Aorta (tissue), 5 donors: Measurements from ENCODE around the gene MTHFD1. TPM values are rescaled to one million over a fixed set of nuclear protein-coding genes. Genes with fewer than 3 reads are reported as not detected.

Experiments
- ATAC-seq: fragments of 200-7000 bp; cut with Tn5 transposase; one replicate; pipeline ENCODE4 v1.9.1; 2022; ENCODE audit warnings: moderate library complexity; ENCODE audit not compliant: low FRiP score
- DNase-seq, 2 donors: peaks; one replicate each; pipeline ENCODE4 v3.0.0-alpha.2; 2020
- H3K27ac ChIP-seq, 2 donors: one replicate each; pipeline ENCODE4 v1.5.1; 2013; ENCODE audit warnings: low read length in 2 of 2, mild to moderate bottlenecking in 2 of 2, moderate library complexity in 2 of 2, control low read depth in 1 of 2, inconsistent platforms in 1 of 2, low read depth in 1 of 2
- H3K27me3 ChIP-seq, 2 donors: one replicate each; pipeline ENCODE4 v1.6.1; 2013; ENCODE audit warnings: control low read depth in 1 of 2, low read length in 1 of 2, mild to moderate bottlenecking in 1 of 2, moderate library complexity in 1 of 2; ENCODE audit not compliant: insufficient read depth in 2 of 2, control insufficient read depth in 1 of 2
- H3K36me3 ChIP-seq, 2 donors: one replicate each; pipeline ENCODE4 v1.6.1; 2013; ENCODE audit warnings: control low read depth in 1 of 2, low read length in 1 of 2, mild to moderate bottlenecking in 1 of 2; ENCODE audit not compliant: insufficient read depth in 2 of 2, control insufficient read depth in 1 of 2
- H3K4me1 ChIP-seq, 2 donors: one replicate each; pipeline ENCODE4 v1.6.1; 2013; ENCODE audit warnings: low read length in 2 of 2, control low read depth in 1 of 2, mild to moderate bottlenecking in 1 of 2, moderate library complexity in 1 of 2; ENCODE audit not compliant: insufficient read depth in 2 of 2, control insufficient read depth in 1 of 2
- H3K4me3 ChIP-seq, 2 donors: one replicate each; pipeline ENCODE4 v1.5.1; 2013; ENCODE audit warnings: low read length in 2 of 2, control low read depth in 1 of 2, mild to moderate bottlenecking in 1 of 2
- H3K9me3 ChIP-seq: one replicate; pipeline ENCODE4 v1.6.1; 2013; ENCODE audit warnings: mild to moderate bottlenecking, low read length; ENCODE audit not compliant: control insufficient read depth
- whole genome bisulfite sequencing, 2 donors: extraction: QIAGEN DNeasy Blood & Tissue Kit; methylation state at CpG; one replicate each; pipeline ENCODE4 v1.1.7; 2013; 5-methylcytosine and 5-hydroxymethylcytosine counted together
- intact Hi-C, 2 donors: fragments of 100-400 bp; cut with DNase I; formaldehyde crosslinking; loops; one replicate each; pipeline versions ENCODE4 v1.14.2 to v1.15.0; 2022
- long read RNA-seq, 2 donors: library from polyadenylated mRNA; unstranded; transcript quantifications; one replicate each; pipeline ENCODE4 v2.0.0, GENCODE V29; 2020 to 2021
- polyA plus RNA-seq, 2 donors: library from polyadenylated mRNA; stranded (reverse); fragments of 200-250 nt; gene quantifications; one replicate each; pipeline ENCODE4 v1.2.3, GENCODE V29; 2013
- total RNA-seq, 2 donors: library from RNA; stranded (reverse); fragmentation: NEBNext Ultra II Directional; extraction: Animal tissue kit (Norgen Biotek cat#: 25700); gene quantifications; one replicate each; pipeline ENCODE4 v1.2.1, GENCODE V29; 2021
- donor health status: healthy with polysubstance abuse.
- donor health status: Bipolar disorder and iron deficiency.
- donor health status: DM: no; HTN: no; CAD: no.
- donor health status: DM: no; HTN: no; CAD: no.
- donor health status: DM: yes; HTN: yes; CAD: no.

MTHFD1 gene
- total RNA-seq (10 to 100 TPM; 39.4 to 44.6 TPM), polyA plus RNA-seq (10 to 100 TPM; 12.0 to 28.9 TPM)
- long read RNA-seq, donor 1, transcript MTHFD1-201 (28 exons, 3,136 nt) = major isoform, 64 of 102 reads
- long read RNA-seq, donor 1, partial matches to known transcripts = 16 of 102 reads
- long read RNA-seq, donor 1, other reads (novel, unspliced or antisense) = 22 of 102 reads
- long read RNA-seq, donor 2, transcript MTHFD1-201 (28 exons, 3,136 nt) = major isoform, 16 of 38 reads
- long read RNA-seq, donor 2, partial matches to known transcripts = 11 of 38 reads
- long read RNA-seq, donor 2, other reads (novel, unspliced or antisense) = 11 of 38 reads

- H3K4me1 ChIP-seq = no peaks in the 10 kb centered on the region
- 0 to 1% methylated on average over 55 to 58 of the region's 58 CpGs for WGBS, 2 donors
- no peaks in the 10 kb centered on the region for H3K9me3 ChIP-seq
- no peaks in the 10 kb centered on the region for H3K36me3 ChIP-seq
- H3K27me3 ChIP-seq = no peaks in the 10 kb centered on the region
- intact Hi-C loops = loop anchor here in 1 of 2 donors (5.0 kb wide), 2 partner anchors 46 to 114 kb away; partner anchors contain the start of genes ZBTB1 and ZBTB25
- peak within 1 kb of the TSS; percentile 47 to 54 for H3K27ac ChIP-seq
- ATAC-seq (peak; percentile 96), DNase-seq (peak; percentile 100)
- peak within 1 kb of the TSS; percentile 36 to 74 for H3K4me3 ChIP-seq
Observed at GRCh38 chr14:64387782-64388532, at the start of gene MTHFD1. Gene MTHFD1, plus strand, starts transcription at chr14:64388353. Its CDS starts 75 bp downstream, at chr14:64388428.

DNA sequence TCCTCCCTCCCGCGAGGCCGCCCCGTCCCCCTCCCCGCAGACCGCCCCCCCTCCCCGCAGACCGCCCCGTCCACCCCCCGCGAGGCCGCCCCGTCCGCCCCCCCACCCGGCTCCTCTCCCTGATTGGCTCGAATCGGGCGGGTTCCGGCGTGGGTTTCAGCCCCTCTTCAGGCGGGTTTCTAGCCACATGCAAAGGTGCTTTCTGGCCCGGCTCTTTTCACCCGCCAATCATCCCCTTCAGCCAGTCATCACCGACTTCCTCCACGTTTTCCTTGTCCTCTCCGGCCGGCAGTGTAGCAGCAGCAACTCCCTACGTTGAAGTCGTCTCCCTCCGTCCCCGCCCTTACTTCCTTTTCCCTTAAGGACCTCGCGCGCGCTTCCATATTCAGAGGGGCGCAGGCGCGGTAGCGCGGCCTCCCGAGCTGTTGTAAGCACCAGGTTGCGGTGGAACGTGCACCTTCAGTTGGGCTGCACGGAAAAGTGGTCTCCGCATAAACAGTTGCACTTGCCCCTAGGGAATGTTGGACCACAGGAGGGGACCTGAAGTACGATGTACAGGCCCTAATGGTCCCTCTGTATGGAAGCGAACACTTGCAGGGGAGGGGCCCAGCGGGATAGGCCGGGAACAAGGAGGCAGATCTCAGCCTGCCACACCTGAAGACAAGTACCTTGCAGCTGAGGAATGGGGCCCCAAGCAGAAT lies 49.4 kb upstream of the MTHFD1 start:
- Histone ChIP-seq H3K27ac (peak overlapping the region in 1 of 2 donors; percentile 71), H3K4me3 (peak overlapping the region; percentile 47 to 51), H3K4me1 (no peaks in the 10 kb centered on the region), H3K36me3 (no peaks in the 10 kb centered on the region), H3K27me3 (no peaks in the 10 kb centered on the region), H3K9me3 (no peaks in the 10 kb centered on the region)
- peak; percentile 94 for ATAC-seq
- peak; percentile 95 to 97 for DNase-seq
- intact Hi-C loops = loop anchor here in 1 of 2 donors (2.0 kb wide), 1 partner anchor 128 kb away; no protein-coding TSS in a partner anchor
- WGBS, 2 donors = 1 to 2% methylated on average over 28 to 49 of the region's 49 CpGs

DNA sequence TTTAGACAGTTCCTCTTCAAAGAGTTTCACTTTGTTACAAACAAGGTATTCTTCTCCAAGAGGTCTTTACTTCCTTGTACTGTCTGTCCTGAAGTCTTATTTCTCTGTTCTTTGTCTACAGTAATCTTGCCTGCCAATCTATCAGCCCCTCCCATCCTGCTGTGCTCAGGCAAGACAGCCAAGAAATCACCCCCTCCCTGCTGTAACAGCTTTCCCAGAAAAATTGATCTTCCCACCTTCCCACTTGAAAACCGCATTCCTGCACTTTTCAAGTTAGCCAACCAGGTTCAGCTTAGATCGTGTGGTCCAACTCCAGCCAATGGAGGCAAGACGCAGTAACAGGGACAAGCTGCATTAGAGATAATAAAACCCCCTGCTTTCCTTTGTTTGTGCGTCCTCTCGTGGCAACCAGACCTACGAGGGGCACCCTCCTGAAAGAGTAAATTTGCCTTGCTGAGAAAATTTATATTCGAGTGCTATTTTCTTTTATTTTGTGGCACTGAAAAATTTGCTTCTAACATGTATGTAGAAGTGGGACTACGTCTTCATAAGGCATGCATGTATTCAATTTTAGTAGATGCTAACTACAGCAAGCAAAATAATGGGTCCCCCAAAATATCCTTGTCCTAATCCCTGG lies 47.5 kb upstream of the MTHFD1 start:
- Histone ChIP-seq H3K27me3 (no peaks in the 10 kb centered on the region), H3K9me3 (no peaks in the 10 kb centered on the region), H3K4me1 (no peaks in the 10 kb centered on the region), H3K27ac (no peak overlapping the region), H3K36me3 (no peaks in the 10 kb centered on the region), H3K4me3 (no peak overlapping the region)
- ATAC-seq (no peak), DNase-seq (no peak)
- whole genome bisulfite sequencing, 2 donors = 96 to 97% methylated on average over 8 of the region's 8 CpGs
- intact Hi-C loops = loop anchor here in 1 of 2 donors (5.0 kb wide), 1 partner anchor 47 kb away; the partner anchor contains the start of gene MTHFD1

DNA sequence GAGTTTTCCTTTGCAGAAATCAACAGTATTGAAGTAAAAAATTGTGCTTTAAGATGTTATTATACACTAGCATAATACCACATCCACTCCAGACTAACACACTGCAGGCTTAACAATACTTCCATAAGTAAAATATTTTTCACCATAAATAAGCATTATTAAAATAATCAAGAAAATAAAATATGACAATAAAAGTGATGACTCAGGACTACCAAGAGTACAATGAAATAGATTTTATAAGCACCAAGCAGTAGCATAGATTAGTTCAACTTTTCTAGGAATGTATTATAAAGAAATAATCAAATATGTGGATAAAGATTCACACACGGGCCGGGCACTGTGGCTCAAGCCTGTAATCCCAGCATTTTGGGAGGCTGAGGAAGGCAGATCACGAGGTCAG lies 40.4 kb upstream of the MTHFD1 start:
- Histone ChIP-seq H3K4me1 (no peaks in the 10 kb centered on the region), H3K4me3 (no peak overlapping the region), H3K27ac (no peak overlapping the region), H3K36me3 (no peaks in the 10 kb centered on the region), H3K9me3 (no peaks in the 10 kb centered on the region), H3K27me3 (no peaks in the 10 kb centered on the region)
- ATAC-seq (no peak), DNase-seq (no peak)
- intact Hi-C loops = no loop called here
- 93 to 94% methylated on average over 3 of the region's 3 CpGs for WGBS, 2 donors

GRCh38 chr14:64349741-64350490 lies 38.2 kb upstream of the MTHFD1 start:
- Histone ChIP-seq H3K27ac (no peak overlapping the region), H3K36me3 (no peaks in the 10 kb centered on the region), H3K27me3 (no peaks in the 10 kb centered on the region), H3K4me3 (no peak overlapping the region), H3K4me1 (no peaks in the 10 kb centered on the region), H3K9me3 (no peaks in the 10 kb centered on the region)
- 88 to 90% methylated on average over 6 of the region's 6 CpGs for WGBS, 2 donors
- intact Hi-C loops = no loop called here
- no peak for ATAC-seq
- DNase-seq = no peak

GRCh38 chr14:64363265-64363846 lies 24.8 kb upstream of the MTHFD1 start:
- intact Hi-C loops = no loop called here
- Histone ChIP-seq H3K9me3 (no peaks in the 10 kb centered on the region), H3K27ac (no peak overlapping the region), H3K4me1 (no peaks in the 10 kb centered on the region), H3K27me3 (no peaks in the 10 kb centered on the region), H3K4me3 (no peak overlapping the region), H3K36me3 (no peaks in the 10 kb centered on the region)
- WGBS, 2 donors = 67 to 70% methylated on average over 3 of the region's 3 CpGs
- ATAC-seq (no peak), DNase-seq (no peak)

DNA sequence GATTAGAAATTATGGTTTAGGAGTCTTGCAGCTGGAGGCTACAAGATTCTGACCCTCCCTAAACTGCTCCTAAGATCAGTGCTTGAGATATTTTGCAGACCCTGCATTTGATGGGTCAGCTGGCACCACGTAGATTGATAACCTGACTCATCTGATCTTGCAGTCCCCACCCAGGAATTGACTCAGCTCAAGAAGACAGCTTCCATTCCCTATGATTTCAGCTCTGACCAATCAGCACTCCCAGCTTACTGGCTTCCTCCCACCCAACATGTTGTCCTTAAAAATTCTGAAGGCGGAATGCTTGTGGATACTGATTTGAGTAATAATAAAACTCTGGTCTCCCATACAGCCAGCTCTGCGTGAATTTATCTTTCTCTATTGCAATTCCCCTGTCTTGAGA lies 23.2 kb upstream of the MTHFD1 start:
- no peaks in the 10 kb centered on the region for H3K4me1 ChIP-seq
- H3K9me3 ChIP-seq = no peaks in the 10 kb centered on the region
- ATAC-seq = no peak
- H3K27me3 ChIP-seq = no peaks in the 10 kb centered on the region
- no peak overlapping the region for H3K4me3 ChIP-seq
- no peaks in the 10 kb centered on the region for H3K36me3 ChIP-seq
- intact Hi-C loops = no loop called here
- DNase-seq = no peak
- 83 to 89% methylated on average over 3 of the region's 3 CpGs for WGBS, 2 donors
- no peak overlapping the region for H3K27ac ChIP-seq
